HG03103 (cell line): ENCODE measurements around the gene TMEM94.
"Not testable (repeated sequence)": the region's sequence is repeated elsewhere in the genome, so short reads cannot be mapped to it uniquely, and the experiment has no call there.

ENCODE experiments used
- ATAC-seq: cut with Tn5 transposase; IDR thresholded peaks from one replicate; pipeline ENCODE4 v1.9.1; 2021; ENCODE audit warnings: low read depth; ENCODE audit not compliant: unreplicated experiment

TMEM94 gene

GRCh38 chr17:75456417-75457046 is at the start of gene TMEM94:
Gene TMEM94 (plus strand): TSS chr17:75456635. CDS start chr17:75471906, 15,271 bp downstream.
- peak; percentile 91 for ATAC-seq

GRCh38 chr17:75407655-75408352 is 48.6 kb upstream of the TMEM94 start:
- no peak for ATAC-seq

- ATAC-seq: no peak
Measured at GRCh38 chr17:75410141-75410540, 46.3 kb upstream of the TMEM94 start.

- ATAC-seq: no peak
Measured at GRCh38 chr17:75411328-75412067, 44.9 kb upstream of the TMEM94 start.

GRCh38 chr17:75412455-75413317 is 43.7 kb upstream of the TMEM94 start:
- ATAC-seq: no peak

GRCh38 chr17:75414488-75414887 is 41.9 kb upstream of the TMEM94 start:
- no peak for ATAC-seq

- no peak for ATAC-seq
Measured at GRCh38 chr17:75416006-75416405, 40.4 kb upstream of the TMEM94 start.

GRCh38 chr17:75417054-75417580 is 39.3 kb upstream of the TMEM94 start:
- no peak for ATAC-seq

GRCh38 chr17:75418531-75418930 is 37.9 kb upstream of the TMEM94 start:
- ATAC-seq: no peak

- ATAC-seq: no peak
Measured at GRCh38 chr17:75428543-75429469, 27.6 kb upstream of the TMEM94 start.

- ATAC-seq: no peak
Measured at GRCh38 chr17:75430159-75430974, 26.1 kb upstream of the TMEM94 start.

- ATAC-seq: no peak
Measured at GRCh38 chr17:75433218-75433783, 23.1 kb upstream of the TMEM94 start.

GRCh38 chr17:75434433-75434832 is 22.0 kb upstream of the TMEM94 start:
- not testable (repeated sequence) for ATAC-seq

GRCh38 chr17:75437404-75437803 is 19.0 kb upstream of the TMEM94 start:
- not testable (repeated sequence) for ATAC-seq

- no peak for ATAC-seq
Measured at GRCh38 chr17:75439287-75439686, 17.1 kb upstream of the TMEM94 start.

GRCh38 chr17:75440738-75441448 is 15.5 kb upstream of the TMEM94 start:
- no peak for ATAC-seq
